OCI-LY1 (cell line): ENCODE measurements around the gene NEGR1.

Experiments used
- H2AFZ ChIP-seq: fragments of 200-600 bp; sonication (generic), shearing (Covaris generic); 2 replicates; pipeline ENCODE4 v1.6.0; 2014; ENCODE audit warnings: antibody characterized with exemption, mild to moderate bottlenecking, low read length
- H3F3A ChIP-seq: fragments of 200-600 bp; sonication (generic), shearing (Covaris generic); 2 replicates; pipeline ENCODE4 v1.6.0; 2014; ENCODE audit warnings: mild to moderate bottlenecking, antibody characterized with exemption, low read length, moderate library complexity; ENCODE audit not compliant: insufficient read depth
- H3K27ac ChIP-seq: fragments of 200-600 bp; sonication (generic); 2 replicates; pipeline ENCODE4 v1.5.1; 2014; ENCODE audit warnings: low read length, mixed run types, mild to moderate bottlenecking, low read depth; ENCODE audit not compliant: poor library complexity, severe bottlenecking
- H3K27me3 ChIP-seq: fragments of 200-600 bp; sonication (generic); 2 replicates; pipeline ENCODE4 v1.6.0; 2014; ENCODE audit warnings: antibody characterized with exemption, mild to moderate bottlenecking, low read length, moderate library complexity; ENCODE audit not compliant: insufficient read depth
- H3K36me3 ChIP-seq: fragments of 200-600 bp; sonication (generic); 2 replicates; pipeline ENCODE4 v1.6.1; 2014; ENCODE audit warnings: mild to moderate bottlenecking, antibody characterized with exemption, low read length, moderate library complexity, mixed read lengths; ENCODE audit not compliant: insufficient read depth
- H3K4me1 ChIP-seq: fragments of 200-600 bp; sonication (generic); 2 replicates; pipeline ENCODE4 v1.5.1; 2014; ENCODE audit warnings: mild to moderate bottlenecking, low read length, moderate library complexity; ENCODE audit not compliant: insufficient read depth, severe bottlenecking
- H3K4me2 ChIP-seq: fragments of 200-600 bp; sonication (generic), shearing (Covaris generic); 2 replicates; pipeline ENCODE4 v1.6.1; 2014; ENCODE audit warnings: low read length
- H3K4me3 ChIP-seq: fragments of 200-600 bp; sonication (generic); 2 replicates; pipeline ENCODE4 v1.5.1; 2014; ENCODE audit warnings: low read length, low read depth, mild to moderate bottlenecking, mixed read lengths; ENCODE audit not compliant: poor library complexity, severe bottlenecking
- H3K79me2 ChIP-seq: fragments of 200-600 bp; shearing (Covaris generic); 2 replicates; pipeline ENCODE4 v1.6.1; 2016; ENCODE audit warnings: mixed run types, low read length, mixed read lengths; ENCODE audit not compliant: insufficient read depth
- H3K9ac ChIP-seq: fragments of 200-600 bp; sonication (generic), shearing (Covaris generic); 2 replicates; pipeline ENCODE4 v1.6.1; 2014; ENCODE audit warnings: mild to moderate bottlenecking, low read length, mixed read lengths
- H3K9me2 ChIP-seq: fragments of 200-600 bp; sonication (generic), shearing (Covaris generic); 2 replicates; pipeline ENCODE4 v1.6.1; 2014; ENCODE audit warnings: low read depth, mild to moderate bottlenecking, low read length, mixed read lengths
- H3K9me3 ChIP-seq: fragments of 200-600 bp; shearing (Covaris generic); 2 replicates; pipeline ENCODE4 v1.6.1; 2014; ENCODE audit warnings: low read length, mixed read lengths
- H4K20me1 ChIP-seq: fragments of 200-600 bp; sonication (generic), shearing (Covaris generic); 2 replicates; pipeline ENCODE4 v1.6.0; 2016; ENCODE audit warnings: mild to moderate bottlenecking, low read length; ENCODE audit not compliant: insufficient read depth
- CTCF ChIP-seq: fragments of 200-600 bp; sonication (generic), shearing (Covaris generic); IDR thresholded peaks from 2 replicates; pipeline ENCODE4 v1.5.1; 2017; ENCODE audit warnings: mild to moderate bottlenecking, antibody characterized with exemption, low read length, moderate library complexity, mixed read lengths
- EZH2 ChIP-seq: fragments of 200-600 bp; sonication (generic), shearing (Covaris generic); IDR thresholded peaks from 2 replicates; pipeline ENCODE4 v1.8.0; 2017; ENCODE audit warnings: borderline replicate concordance, mixed run types, mild to moderate bottlenecking, antibody characterized with exemption, low read length, moderate library complexity, mixed read lengths

The NEGR1 gene

DNA sequence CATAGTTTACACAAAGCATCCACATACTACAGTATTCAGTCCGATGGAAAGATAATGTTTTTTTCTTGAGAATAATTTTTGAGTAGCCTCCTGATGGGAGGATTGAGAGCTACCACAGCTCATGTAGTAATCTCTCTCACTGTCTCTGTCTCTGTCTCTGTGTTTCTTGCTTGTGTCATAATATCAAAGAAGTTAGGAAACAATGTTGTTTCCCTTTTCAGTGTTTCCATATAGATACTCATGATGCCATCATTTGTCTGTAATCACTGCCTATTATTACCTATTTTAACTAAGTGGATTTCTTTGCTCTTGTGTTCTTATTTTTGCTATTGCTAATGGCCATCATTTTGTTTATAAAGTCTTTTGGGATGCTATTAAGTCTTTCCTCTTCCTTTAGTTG is 367.7 kb downstream of the NEGR1 start:
- Histone ChIP-seq H3K4me1 (no peaks in the 10 kb centered on the region), H2AFZ (no peak overlapping the region), H3K79me2 (no peaks in the 10 kb centered on the region), H3K9me3 (no peaks in the 10 kb centered on the region), H3K27ac (no peak overlapping the region), H3K9me2 (no peaks in the 10 kb centered on the region), H3K27me3 (no peaks in the 10 kb centered on the region), H3K9ac (no peak overlapping the region), H3K4me3 (no peak overlapping the region), H3K36me3 (no peaks in the 10 kb centered on the region), H3K4me2 (no peak overlapping the region), H4K20me1 (no peaks in the 10 kb centered on the region), H3F3A (no peaks in the 10 kb centered on the region)
- TF ChIP-seq EZH2 = no peak
- TF ChIP-seq CTCF = no peak

GRCh38 chr1:71908871-71909390 is 373.4 kb downstream of the NEGR1 start:
- no peak overlapping the region for H3K4me2 ChIP-seq
- no peak for TF ChIP-seq CTCF
- TF ChIP-seq EZH2 = no peak
- no peaks in the 10 kb centered on the region for H3K4me1 ChIP-seq
- H3K79me2 ChIP-seq = no peaks in the 10 kb centered on the region
- H3K9ac ChIP-seq = no peak overlapping the region
- no peaks in the 10 kb centered on the region for H3K27me3 ChIP-seq
- no peaks in the 10 kb centered on the region for H4K20me1 ChIP-seq
- no peaks in the 10 kb centered on the region for H3F3A ChIP-seq
- no peaks in the 10 kb centered on the region for H3K9me2 ChIP-seq
- H3K9me3 ChIP-seq = peaks cover 2% of the 10 kb centered on the region; the same call in 1 of the 2 replicates
- no peaks in the 10 kb centered on the region for H3K36me3 ChIP-seq
- H3K27ac ChIP-seq = no peak overlapping the region
- H2AFZ ChIP-seq = no peak overlapping the region
- no peak overlapping the region for H3K4me3 ChIP-seq

DNA sequence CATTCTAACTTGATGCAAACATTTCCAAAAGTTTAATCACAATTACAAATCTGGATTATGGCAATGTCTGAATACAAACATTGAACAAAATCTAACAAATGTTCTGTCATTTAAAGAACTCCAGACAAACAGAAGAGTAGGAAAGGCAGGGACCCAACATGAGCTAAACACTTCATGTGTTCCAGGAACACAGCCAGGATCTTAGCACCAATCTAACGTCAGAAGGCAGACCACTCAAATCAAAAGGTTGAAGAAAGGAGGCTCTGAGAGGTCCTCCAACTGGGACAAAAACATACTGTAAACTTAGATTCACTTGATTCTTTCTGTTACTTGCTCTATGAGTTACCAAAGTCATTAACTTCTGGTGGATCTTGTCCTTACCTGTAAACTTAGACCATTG is 374.0 kb downstream of the NEGR1 start:
- no peaks in the 10 kb centered on the region for H3K36me3 ChIP-seq
- H3K79me2 ChIP-seq = no peaks in the 10 kb centered on the region
- TF ChIP-seq CTCF (no peak), EZH2 (no peak)
- no peaks in the 10 kb centered on the region for H3K27me3 ChIP-seq
- no peaks in the 10 kb centered on the region for H3F3A ChIP-seq
- H3K9ac ChIP-seq = no peak overlapping the region
- no peak overlapping the region for H3K27ac ChIP-seq
- H3K9me3 ChIP-seq = peaks cover 2% of the 10 kb centered on the region; the same call in 1 of the 2 replicates
- no peak overlapping the region for H3K4me3 ChIP-seq
- no peak overlapping the region for H2AFZ ChIP-seq
- no peak overlapping the region for H3K4me2 ChIP-seq
- H3K9me2 ChIP-seq = no peaks in the 10 kb centered on the region
- H4K20me1 ChIP-seq = no peaks in the 10 kb centered on the region
- no peaks in the 10 kb centered on the region for H3K4me1 ChIP-seq
